Measurements from ENCODE around the gene TRPM5.

TRPM5 gene, protein sequence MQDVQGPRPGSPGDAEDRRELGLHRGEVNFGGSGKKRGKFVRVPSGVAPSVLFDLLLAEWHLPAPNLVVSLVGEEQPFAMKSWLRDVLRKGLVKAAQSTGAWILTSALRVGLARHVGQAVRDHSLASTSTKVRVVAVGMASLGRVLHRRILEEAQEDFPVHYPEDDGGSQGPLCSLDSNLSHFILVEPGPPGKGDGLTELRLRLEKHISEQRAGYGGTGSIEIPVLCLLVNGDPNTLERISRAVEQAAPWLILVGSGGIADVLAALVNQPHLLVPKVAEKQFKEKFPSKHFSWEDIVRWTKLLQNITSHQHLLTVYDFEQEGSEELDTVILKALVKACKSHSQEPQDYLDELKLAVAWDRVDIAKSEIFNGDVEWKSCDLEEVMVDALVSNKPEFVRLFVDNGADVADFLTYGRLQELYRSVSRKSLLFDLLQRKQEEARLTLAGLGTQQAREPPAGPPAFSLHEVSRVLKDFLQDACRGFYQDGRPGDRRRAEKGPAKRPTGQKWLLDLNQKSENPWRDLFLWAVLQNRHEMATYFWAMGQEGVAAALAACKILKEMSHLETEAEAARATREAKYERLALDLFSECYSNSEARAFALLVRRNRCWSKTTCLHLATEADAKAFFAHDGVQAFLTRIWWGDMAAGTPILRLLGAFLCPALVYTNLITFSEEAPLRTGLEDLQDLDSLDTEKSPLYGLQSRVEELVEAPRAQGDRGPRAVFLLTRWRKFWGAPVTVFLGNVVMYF (N-terminal part only)

DNA sequence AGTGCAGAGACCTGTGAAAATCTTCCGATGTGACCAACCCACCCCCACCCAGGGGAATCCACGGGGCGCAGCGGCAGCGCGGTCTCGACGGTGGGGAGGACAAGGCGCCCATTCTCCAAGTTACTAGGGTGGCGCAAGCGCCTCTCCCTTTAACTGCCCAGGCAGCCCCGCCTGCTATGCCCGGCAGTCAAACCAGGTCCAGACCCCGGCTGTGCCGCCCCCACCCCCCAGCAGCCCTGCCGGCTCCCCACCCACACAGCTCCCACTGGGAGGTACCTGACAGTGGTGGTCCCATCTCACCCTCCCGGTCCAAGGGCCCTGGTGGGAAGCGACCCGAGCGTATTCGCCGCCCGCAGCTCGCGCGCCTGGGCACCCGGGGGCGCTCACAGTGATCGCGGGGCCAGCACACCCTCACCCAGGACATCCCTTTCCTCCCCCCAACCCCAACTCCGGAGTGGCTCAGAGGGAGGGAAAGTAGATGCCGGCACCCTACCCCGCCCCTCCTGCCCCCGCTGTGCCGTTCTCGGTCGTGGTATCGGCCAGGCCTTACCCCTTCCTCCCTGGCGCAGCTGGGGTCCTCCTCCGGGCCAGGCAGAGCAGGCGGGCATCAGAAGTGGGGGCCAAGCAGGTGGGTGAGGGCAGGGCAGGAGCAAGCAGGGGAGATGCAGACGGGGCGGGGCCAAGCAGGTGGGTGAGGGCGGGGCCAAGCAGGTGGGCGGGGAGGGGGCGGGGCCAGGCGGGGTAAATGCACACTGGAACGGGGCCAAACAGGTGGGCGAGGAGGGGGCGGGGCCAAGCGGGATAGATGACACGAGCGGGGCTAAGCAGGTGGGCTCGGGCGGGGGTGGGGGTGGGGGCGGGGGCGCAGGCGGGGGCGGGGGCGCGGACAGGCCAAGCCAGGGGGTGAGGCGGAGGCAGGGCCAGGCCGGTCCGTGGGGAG lies at the start of gene TRPM5:
Gene TRPM5 (minus strand): TSS at position 634 of the 940 bp plus-strand sequence. CDS start 21,478 bp downstream, outside the sequence.
- DNase-seq (ENCODE audit: low read depth, low spot score) = no peak
- H3K27ac ChIP-seq (ENCODE audit: low read length) = no peak within 1 kb of the TSS
- peak within 1 kb of the TSS; percentile 44 for H3K4me3 ChIP-seq (ENCODE audit: low read length)
- no peaks in the 10 kb centered on the region for H3K4me1 ChIP-seq (ENCODE audit: control insufficient read depth, insufficient read depth, low read length)
- H3K27me3 ChIP-seq (ENCODE audit: control insufficient read depth, insufficient read depth, low read length) = peaks cover 30% of the 10 kb centered on the region
- H3K9me3 ChIP-seq (ENCODE audit: control insufficient read depth, insufficient read depth, low read length) = no peaks in the 10 kb centered on the region
- no CpG with 5 or more reads among the region's 64 CpGs for WGBS (ENCODE audit: insufficient coverage, insufficient read length)
- no peaks in the 10 kb centered on the region for H3K36me3 ChIP-seq (ENCODE audit: control insufficient read depth, insufficient read depth, low read length)

DNA sequence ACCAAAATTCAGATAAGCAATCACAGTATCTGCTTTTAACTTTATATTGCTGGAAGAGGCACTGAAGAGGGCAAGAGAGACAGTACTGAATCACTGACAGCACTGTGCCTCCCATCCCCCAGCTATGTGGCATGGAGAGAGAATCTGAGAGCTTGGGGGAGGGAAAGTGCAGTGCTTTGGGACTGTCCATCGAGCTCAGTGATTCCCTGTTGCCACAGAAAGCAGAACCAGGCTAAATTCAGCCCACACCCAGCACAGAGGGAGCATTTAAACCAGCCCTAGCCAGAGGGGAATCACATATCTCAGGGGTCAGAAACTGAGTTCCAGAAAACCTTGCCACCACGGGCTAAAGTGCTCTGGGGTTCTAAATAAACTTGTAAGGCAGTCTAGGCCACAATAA lies 44.8 kb upstream of the TRPM5 start:
- peaks cover 6% of the 10 kb centered on the region for H3K27me3 ChIP-seq (ENCODE audit: control insufficient read depth, insufficient read depth, low read length)
- H3K9me3 ChIP-seq (ENCODE audit: control insufficient read depth, insufficient read depth, low read length) = no peaks in the 10 kb centered on the region
- WGBS (ENCODE audit: insufficient coverage, insufficient read length) = no CpG with 5 or more reads among the region's 2 CpGs
- H3K4me3 ChIP-seq (ENCODE audit: low read length) = no peak overlapping the region
- no peak overlapping the region for H3K27ac ChIP-seq (ENCODE audit: low read length)
- no peaks in the 10 kb centered on the region for H3K4me1 ChIP-seq (ENCODE audit: control insufficient read depth, insufficient read depth, low read length)
- no peaks in the 10 kb centered on the region for H3K36me3 ChIP-seq (ENCODE audit: control insufficient read depth, insufficient read depth, low read length)
- DNase-seq (ENCODE audit: low read depth, low spot score) = no peak

DNA sequence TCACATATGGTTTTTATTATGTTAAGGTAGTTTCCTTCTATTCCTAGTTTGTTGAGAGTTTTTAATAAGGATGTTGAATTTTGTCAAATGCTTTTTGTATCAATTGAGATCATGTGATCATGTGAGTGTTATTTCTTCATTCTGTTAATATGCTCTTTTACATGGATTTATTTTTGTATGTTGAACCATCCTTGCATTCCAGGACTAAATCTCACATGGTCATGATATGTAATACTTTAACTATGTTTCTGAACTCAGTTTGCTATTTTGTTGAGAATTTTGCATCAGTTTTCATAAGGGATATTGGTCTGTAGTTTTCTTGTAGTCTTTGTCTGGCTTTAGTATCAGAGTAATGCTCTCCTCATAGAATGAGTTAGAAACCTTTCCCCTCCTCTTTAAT lies 43.7 kb upstream of the TRPM5 start:
- no peaks in the 10 kb centered on the region for H3K4me1 ChIP-seq (ENCODE audit: control insufficient read depth, insufficient read depth, low read length)
- H3K27ac ChIP-seq (ENCODE audit: low read length) = no peak overlapping the region
- no peaks in the 10 kb centered on the region for H3K36me3 ChIP-seq (ENCODE audit: control insufficient read depth, insufficient read depth, low read length)
- no peak for DNase-seq (ENCODE audit: low read depth, low spot score)
- peaks cover 8% of the 10 kb centered on the region for H3K27me3 ChIP-seq (ENCODE audit: control insufficient read depth, insufficient read depth, low read length)
- no peak overlapping the region for H3K4me3 ChIP-seq (ENCODE audit: low read length)
- H3K9me3 ChIP-seq (ENCODE audit: control insufficient read depth, insufficient read depth, low read length) = no peaks in the 10 kb centered on the region

DNA sequence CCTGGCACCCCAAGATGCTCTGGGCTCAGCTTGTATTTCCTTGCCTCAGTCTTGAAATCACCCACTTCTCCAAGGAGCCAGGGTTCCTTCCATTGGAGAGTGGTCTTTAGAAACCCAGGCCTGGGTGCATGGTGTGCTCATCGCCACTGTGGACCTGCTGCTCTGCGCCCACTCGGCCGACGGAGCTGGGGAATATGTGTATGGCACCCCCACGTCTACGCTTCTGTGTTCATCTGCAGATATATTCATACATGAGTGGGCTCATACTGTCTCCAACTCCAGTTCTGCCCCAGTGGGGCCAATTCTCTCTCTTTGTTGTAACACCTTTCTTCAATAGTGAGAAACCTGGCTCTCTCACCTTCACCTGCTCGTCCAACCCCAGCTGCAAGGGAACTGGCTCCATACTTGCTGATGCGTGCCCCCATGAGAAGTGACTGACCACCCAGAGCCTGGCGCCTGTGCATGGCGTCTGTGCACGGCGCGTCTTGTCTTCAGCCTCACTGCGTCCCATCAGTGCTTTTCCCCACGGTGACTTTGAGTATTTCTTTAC lies 40.3 kb upstream of the TRPM5 start:
- Histone ChIP-seq H3K36me3 (ENCODE audit: control insufficient read depth, insufficient read depth, low read length) (no peaks in the 10 kb centered on the region; the same call in 1 of the 2 replicates), H3K27ac (ENCODE audit: low read length) (no peak overlapping the region), H3K9me3 (ENCODE audit: control insufficient read depth, insufficient read depth, low read length) (no peaks in the 10 kb centered on the region), H3K4me1 (ENCODE audit: control insufficient read depth, insufficient read depth, low read length) (no peaks in the 10 kb centered on the region), H3K27me3 (ENCODE audit: control insufficient read depth, insufficient read depth, low read length) (peaks cover 5% of the 10 kb centered on the region), H3K4me3 (ENCODE audit: low read length) (no peak overlapping the region)
- no peak for DNase-seq (ENCODE audit: low read depth, low spot score)
- WGBS (ENCODE audit: insufficient coverage, insufficient read length) = no CpG with 5 or more reads among the region's 16 CpGs

DNA sequence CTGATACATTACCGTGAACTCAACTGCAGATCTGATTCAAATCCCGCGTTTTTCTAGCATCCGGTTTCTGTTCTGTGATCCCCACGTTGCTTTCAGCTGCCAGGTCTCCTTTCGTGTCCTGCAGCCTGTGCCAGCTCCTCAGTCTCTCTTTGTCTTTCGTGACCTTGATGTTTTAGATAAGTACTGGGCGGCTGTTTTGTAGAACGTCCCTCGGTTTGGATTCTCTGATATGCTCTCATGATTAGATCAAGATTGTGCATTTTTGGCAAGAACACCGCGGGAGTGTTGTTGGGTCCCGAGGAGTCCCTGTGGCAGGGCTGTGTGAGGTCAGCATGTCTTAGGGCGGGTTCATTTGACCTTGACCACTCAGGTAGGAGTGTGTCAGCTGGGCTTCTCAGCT lies 39.1 kb upstream of the TRPM5 start:
- no CpG with 5 or more reads among the region's 14 CpGs for WGBS (ENCODE audit: insufficient coverage, insufficient read length)
- no peak overlapping the region for H3K4me3 ChIP-seq (ENCODE audit: low read length)
- no peak overlapping the region for H3K27ac ChIP-seq (ENCODE audit: low read length)
- H3K4me1 ChIP-seq (ENCODE audit: control insufficient read depth, insufficient read depth, low read length) = no peaks in the 10 kb centered on the region
- H3K36me3 ChIP-seq (ENCODE audit: control insufficient read depth, insufficient read depth, low read length) = no peaks in the 10 kb centered on the region; the same call in 1 of the 2 replicates
- peaks cover 3% of the 10 kb centered on the region for H3K27me3 ChIP-seq (ENCODE audit: control insufficient read depth, insufficient read depth, low read length)
- no peak for DNase-seq (ENCODE audit: low read depth, low spot score)
- H3K9me3 ChIP-seq (ENCODE audit: control insufficient read depth, insufficient read depth, low read length) = no peaks in the 10 kb centered on the region; the same call in 1 of the 2 replicates

DNA sequence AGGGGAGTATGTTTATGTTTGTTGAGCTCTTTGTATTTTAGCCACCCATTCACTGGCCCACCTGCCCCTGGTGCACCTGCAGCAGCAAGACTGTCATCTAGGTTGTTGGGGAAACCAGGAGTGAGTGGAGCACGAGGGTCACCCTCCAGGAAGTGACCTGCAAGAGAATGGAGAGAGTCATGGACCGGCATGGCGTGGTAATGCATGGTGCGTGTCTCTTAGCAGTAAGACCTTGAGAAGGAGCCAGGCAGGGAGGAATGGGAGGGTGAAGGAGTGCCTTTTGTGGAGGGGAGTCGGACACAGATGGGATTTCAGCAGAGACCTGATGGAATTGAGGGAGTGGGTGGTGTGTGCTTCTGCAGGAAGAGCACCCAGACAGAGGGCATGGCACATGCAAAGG lies 38.4 kb upstream of the TRPM5 start:
- H3K27ac ChIP-seq (ENCODE audit: low read length) = no peak overlapping the region

DNA sequence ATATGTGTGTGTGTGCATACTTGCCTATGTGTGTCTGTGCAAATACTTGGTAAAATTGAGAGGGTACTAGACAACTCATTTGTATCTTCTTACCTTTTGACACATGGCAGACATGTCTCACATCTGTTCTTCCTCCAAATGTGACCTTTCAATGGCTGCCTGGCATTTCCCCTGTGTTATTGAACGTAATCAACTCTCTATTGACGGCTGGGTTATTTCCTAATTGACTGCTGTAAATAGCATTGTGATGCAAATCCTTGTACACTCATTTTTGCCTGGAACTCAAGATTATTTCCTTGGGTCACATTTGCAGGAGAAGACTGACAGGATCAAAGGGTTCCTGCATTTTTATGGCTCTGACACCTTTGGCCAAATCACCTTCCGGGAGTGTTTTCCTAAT lies 37.9 kb upstream of the TRPM5 start:
- Histone ChIP-seq H3K36me3 (ENCODE audit: control insufficient read depth, insufficient read depth, low read length) (no peaks in the 10 kb centered on the region; the same call in 1 of the 2 replicates), H3K4me3 (ENCODE audit: low read length) (no peak overlapping the region), H3K4me1 (ENCODE audit: control insufficient read depth, insufficient read depth, low read length) (no peaks in the 10 kb centered on the region), H3K9me3 (ENCODE audit: control insufficient read depth, insufficient read depth, low read length) (no peaks in the 10 kb centered on the region; the same call in 1 of the 2 replicates), H3K27me3 (ENCODE audit: control insufficient read depth, insufficient read depth, low read length) (peaks cover 3% of the 10 kb centered on the region), H3K27ac (ENCODE audit: low read length) (no peak overlapping the region)
- no CpG with 5 or more reads among the region's 3 CpGs for WGBS (ENCODE audit: insufficient coverage, insufficient read length)
- DNase-seq (ENCODE audit: low read depth, low spot score) = no peak

More for the DNA sequence above, 38.4 kb upstream of the TRPM5 start:
- Histone ChIP-seq H3K36me3 (ENCODE audit: control insufficient read depth, insufficient read depth, low read length) (no peaks in the 10 kb centered on the region; the same call in 1 of the 2 replicates), H3K27me3 (ENCODE audit: control insufficient read depth, insufficient read depth, low read length) (peaks cover 3% of the 10 kb centered on the region), H3K4me3 (ENCODE audit: low read length) (no peak overlapping the region), H3K4me1 (ENCODE audit: control insufficient read depth, insufficient read depth, low read length) (no peaks in the 10 kb centered on the region), H3K9me3 (ENCODE audit: control insufficient read depth, insufficient read depth, low read length) (no peaks in the 10 kb centered on the region; the same call in 1 of the 2 replicates)
- no peak for DNase-seq (ENCODE audit: low read depth, low spot score)
- no CpG with 5 or more reads among the region's 5 CpGs for WGBS (ENCODE audit: insufficient coverage, insufficient read length)

DNA sequence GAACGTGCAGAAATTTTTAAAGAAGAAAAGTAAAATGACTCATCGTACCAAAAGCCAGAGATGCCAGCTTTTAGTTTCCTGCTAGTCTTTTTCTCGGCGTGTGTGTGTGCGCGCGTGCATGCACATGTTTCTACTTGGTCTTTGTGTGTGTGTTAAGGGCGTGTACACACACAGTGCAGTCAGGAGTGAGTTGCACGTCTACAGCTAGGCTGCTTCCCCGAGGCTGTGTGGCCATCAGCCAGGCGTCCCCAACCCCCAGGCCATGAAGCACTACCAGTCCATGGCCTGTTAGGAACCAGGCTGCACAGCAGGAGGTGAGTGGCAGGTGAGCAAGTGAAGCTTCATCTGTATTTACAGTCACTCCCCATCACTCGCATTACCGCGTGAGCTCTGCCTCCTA lies 36.9 kb upstream of the TRPM5 start:
- no peaks in the 10 kb centered on the region; the same call in 1 of the 2 replicates for H3K9me3 ChIP-seq (ENCODE audit: control insufficient read depth, insufficient read depth, low read length)
- no CpG with 5 or more reads among the region's 14 CpGs for WGBS (ENCODE audit: insufficient coverage, insufficient read length)
- DNase-seq (ENCODE audit: low read depth, low spot score) = no peak
- H3K36me3 ChIP-seq (ENCODE audit: control insufficient read depth, insufficient read depth, low read length) = no peaks in the 10 kb centered on the region; the same call in 1 of the 2 replicates
- no peak overlapping the region for H3K27ac ChIP-seq (ENCODE audit: low read length)
- no peaks in the 10 kb centered on the region for H3K4me1 ChIP-seq (ENCODE audit: control insufficient read depth, insufficient read depth, low read length)
- H3K27me3 ChIP-seq (ENCODE audit: control insufficient read depth, insufficient read depth, low read length) = peaks cover 3% of the 10 kb centered on the region
- H3K4me3 ChIP-seq (ENCODE audit: low read length) = no peak overlapping the region

DNA sequence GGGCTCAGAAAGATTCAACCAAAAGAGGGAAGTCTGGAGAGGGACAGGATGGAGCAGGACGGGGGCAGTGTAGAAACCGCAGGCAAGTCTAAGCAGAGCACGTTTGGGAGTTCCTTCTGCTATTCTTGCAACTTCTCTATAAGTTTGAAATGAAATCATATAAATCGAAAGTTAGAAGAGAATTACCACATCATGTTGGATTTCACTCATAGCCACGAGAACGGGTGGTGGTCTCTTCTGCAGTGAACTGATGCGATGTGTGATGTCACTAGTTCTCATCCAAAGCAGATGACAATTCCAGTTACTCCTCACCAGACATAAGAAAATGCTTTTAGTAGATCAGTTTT lies 36.5 kb upstream of the TRPM5 start:
- WGBS (ENCODE audit: insufficient coverage, insufficient read length) = no CpG with 5 or more reads among the region's 7 CpGs
- H3K27ac ChIP-seq (ENCODE audit: low read length) = no peak overlapping the region

More for the DNA sequence above, 36.5 kb upstream of the TRPM5 start:
- H3K27me3 ChIP-seq (ENCODE audit: control insufficient read depth, insufficient read depth, low read length) = peaks cover 3% of the 10 kb centered on the region
- DNase-seq (ENCODE audit: low read depth, low spot score) = no peak
- H3K36me3 ChIP-seq (ENCODE audit: control insufficient read depth, insufficient read depth, low read length) = no peaks in the 10 kb centered on the region; the same call in 1 of the 2 replicates
- H3K9me3 ChIP-seq (ENCODE audit: control insufficient read depth, insufficient read depth, low read length) = no peaks in the 10 kb centered on the region; the same call in 1 of the 2 replicates
- no peaks in the 10 kb centered on the region for H3K4me1 ChIP-seq (ENCODE audit: control insufficient read depth, insufficient read depth, low read length)
- H3K4me3 ChIP-seq (ENCODE audit: low read length) = no peak overlapping the region
